SU-DHL-6 (cell line): ENCODE data around the gene OSTM1.

Experiments
- EZH2phosphoT487 ChIP-seq: fragments of 200-600 bp; sonication (generic), shearing (Covaris generic); conservative IDR thresholded peaks from 2 replicates; pipeline ENCODE4 v1.6.1; 2018; ENCODE audit warnings: mild to moderate bottlenecking, antibody characterized with exemption, low read length, moderate library complexity, mixed read lengths
- TF ChIP-seq, protein P1 (sequence below): fragments of 200-600 bp; sonication (generic); IDR thresholded peaks from one replicate; pipeline ENCODE4 v1.5.1; 2017; ENCODE audit warnings: antibody characterized with exemption, mild to moderate bottlenecking, low read length, moderate library complexity; ENCODE audit not compliant: insufficient read depth, poor library complexity, severe bottlenecking

DNA sequence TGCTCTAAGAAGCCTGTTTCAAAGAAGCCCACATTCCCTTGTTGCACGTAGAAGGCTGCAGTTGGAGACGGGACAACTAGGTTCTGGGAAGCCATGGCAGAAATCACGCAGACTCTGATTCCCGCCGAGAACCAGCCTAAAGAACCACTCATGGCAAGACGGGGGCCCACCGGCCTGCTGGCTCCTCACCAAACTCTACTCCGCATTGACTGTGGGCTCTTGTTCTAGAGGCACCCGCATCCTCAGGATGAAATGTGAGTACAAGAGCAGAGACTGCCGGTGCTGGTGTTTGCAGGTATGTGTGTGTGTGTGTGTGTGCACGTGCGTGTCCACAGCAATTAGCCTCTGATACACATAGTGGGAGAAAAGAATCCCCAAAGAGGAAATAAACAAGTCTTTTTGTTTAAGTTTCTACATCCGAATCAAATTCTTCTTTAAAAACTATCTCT is 49.0 kb upstream of the OSTM1 start:
- TF ChIP-seq, protein P1, sequence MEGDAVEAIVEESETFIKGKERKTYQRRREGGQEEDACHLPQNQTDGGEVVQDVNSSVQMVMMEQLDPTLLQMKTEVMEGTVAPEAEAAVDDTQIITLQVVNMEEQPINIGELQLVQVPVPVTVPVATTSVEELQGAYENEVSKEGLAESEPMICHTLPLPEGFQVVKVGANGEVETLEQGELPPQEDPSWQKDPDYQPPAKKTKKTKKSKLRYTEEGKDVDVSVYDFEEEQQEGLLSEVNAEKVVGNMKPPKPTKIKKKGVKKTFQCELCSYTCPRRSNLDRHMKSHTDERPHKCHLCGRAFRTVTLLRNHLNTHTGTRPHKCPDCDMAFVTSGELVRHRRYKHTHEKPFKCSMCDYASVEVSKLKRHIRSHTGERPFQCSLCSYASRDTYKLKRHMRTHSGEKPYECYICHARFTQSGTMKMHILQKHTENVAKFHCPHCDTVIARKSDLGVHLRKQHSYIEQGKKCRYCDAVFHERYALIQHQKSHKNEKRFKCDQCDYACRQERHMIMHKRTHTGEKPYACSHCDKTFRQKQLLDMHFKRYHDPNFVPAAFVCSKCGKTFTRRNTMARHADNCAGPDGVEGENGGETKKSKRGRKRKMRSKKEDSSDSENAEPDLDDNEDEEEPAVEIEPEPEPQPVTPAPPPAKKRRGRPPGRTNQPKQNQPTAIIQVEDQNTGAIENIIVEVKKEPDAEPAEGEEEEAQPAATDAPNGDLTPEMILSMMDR = no peak
- TF ChIP-seq EZH2phosphoT487 = no peak
